ENCODE data around the gene GPR146.

GPR146 gene

DNA sequence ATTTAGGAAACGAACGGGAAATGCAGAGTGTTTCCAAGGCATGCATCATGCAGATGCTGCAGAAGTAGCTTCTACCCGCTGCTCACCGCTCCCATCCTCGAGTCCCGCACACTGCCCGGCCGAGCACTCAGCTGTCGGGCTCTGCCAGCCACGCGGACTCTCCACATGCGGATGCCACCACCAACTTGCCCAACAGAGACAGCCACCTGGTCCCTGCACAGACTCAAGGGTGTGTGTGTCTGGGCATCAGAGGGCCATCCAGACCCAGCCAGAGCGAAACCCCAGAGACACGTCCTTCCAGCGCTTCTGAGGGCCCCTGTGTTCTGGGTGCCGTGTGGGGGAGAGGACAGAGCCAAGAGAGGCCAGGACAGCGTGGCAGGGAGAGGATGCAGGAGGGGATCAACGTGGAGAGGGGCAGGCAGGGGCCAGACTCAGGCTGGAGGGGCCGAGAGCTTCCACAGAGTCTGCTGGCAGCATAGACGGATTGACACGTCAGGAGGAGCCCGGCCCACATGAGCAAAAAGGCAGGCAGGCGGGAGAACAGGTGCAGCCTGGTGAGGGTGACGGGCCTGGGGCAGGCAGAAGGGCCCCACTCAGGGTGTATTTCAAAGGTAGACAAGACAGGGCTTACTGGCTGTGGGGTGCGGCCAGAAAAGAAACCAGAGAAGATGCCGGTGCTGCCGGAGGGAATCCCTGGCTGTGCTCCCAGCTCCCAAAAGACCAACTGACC lies 61.9 kb downstream of the GPR146 start:
- DNase-seq (ENCODE audit: low read depth in 2 of 2), result no peak

GRCh38 chr7:1106793-1107421 lies 62.6 kb downstream of the GPR146 start:
- no peak for DNase-seq (ENCODE audit: low read depth in 2 of 2)

DNA sequence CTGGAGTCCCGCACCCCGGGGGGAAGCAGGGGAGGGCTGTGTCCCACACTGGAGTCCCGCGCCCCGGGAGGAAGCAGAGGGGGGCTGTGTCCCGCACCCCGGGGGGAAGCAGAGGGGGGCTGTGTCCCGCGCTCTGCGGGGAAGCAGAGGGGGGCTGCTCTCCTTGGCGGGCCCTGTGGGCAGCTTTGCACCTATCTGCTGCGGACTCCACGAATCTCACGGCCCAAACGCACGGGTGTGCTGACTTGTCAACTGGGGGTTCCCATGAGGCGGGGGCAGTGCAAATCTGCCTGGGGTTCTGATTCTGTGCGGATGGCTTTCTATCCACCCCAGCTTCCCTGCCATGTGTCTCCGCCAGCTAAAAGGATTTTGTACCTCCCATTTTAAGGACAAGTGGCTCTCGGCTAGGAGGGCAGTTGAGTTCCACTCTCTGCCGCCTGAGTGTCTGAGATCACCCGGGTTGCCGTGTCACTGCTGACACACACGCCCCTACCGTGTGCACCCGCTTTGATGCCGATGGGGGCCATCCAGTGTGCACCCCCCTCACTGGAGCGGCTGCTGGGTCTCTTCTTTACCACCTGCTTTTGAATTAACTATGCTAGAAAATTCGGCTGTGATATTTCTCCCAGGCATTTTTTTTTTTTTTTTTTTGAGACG lies 64.0 kb downstream of the GPR146 start:
- DNase-seq (ENCODE audit: low read depth in 2 of 2), result no peak

Measured in stimulated activated CD4-positive, alpha-beta T cell treated with anti-CD3 and anti-CD28 coated beads, Interleukin-1b, Interleukin-23, amount 100 ng/mL, for 4 hours (primary cell).